HepG2 (cell line): ENCODE data around the gene DNAL4. TPM values are rescaled to one million over a fixed set of nuclear protein-coding genes. Genes with fewer than 3 reads are reported as not detected.

Experiments used
- CBX5 ChIP-seq: sonication (generic); formaldehyde crosslinking; IDR thresholded peaks from 2 replicates; pipeline ENCODE4 v1.4.0; 2020; ENCODE audit warnings: missing genetic modification reagents, borderline replicate concordance
- CCAR2 ChIP-seq: fragments of 200-400 bp; formaldehyde crosslinking; optimal IDR thresholded peaks from 2 replicates; pipeline ENCODE3; 2018; ENCODE audit warnings: low read depth, mild to moderate bottlenecking, low read length, moderate library complexity
- EZH2 ChIP-seq: conservative IDR thresholded peaks from 2 replicates; pipeline ENCODE4 v1.6.1; 2012; ENCODE audit warnings: mild to moderate bottlenecking, low read depth, low read length, moderate library complexity
- KAT8 ChIP-seq: IDR thresholded peaks from 2 replicates; pipeline ENCODE4 v1.6.1; 2016; ENCODE audit warnings: missing genetic modification reagents, missing compliant biosample characterization
- NBN ChIP-seq: fragments of 450-650 bp; conservative IDR thresholded peaks from 2 replicates; pipeline ENCODE4 v1.6.1; 2017
- SALL2 ChIP-seq: sonication (generic); formaldehyde crosslinking; IDR thresholded peaks from 2 replicates; pipeline ENCODE4 v1.8.1; 2023; ENCODE audit warnings: mild to moderate bottlenecking, missing genetic modification reagents, inconsistent platforms
- SETDB1 ChIP-seq: sonication (generic); formaldehyde crosslinking; IDR thresholded peaks from 2 replicates; pipeline ENCODE4 v1.5.1; 2020; ENCODE audit warnings: missing genetic modification reagents, mild to moderate bottlenecking, borderline replicate concordance
- SP1 ChIP-seq, 2 experiments: fragments of 450-650 bp in 1 of 2; sonication (generic) in 1 of 2; formaldehyde crosslinking in 1 of 2; IDR thresholded peaks; 2 replicates each; pipeline versions ENCODE4 v1.4.0 to v1.6.1; 2016 to 2020; ENCODE audit warnings: missing genetic modification reagents in 1 of 2
- THAP11 ChIP-seq: IDR thresholded peaks from 2 replicates; pipeline ENCODE4 v1.6.1; 2016; ENCODE audit warnings: missing biosample characterization, missing genetic modification reagents
- ZBTB33 ChIP-seq: sonication (generic); formaldehyde crosslinking; IDR thresholded peaks from 2 replicates; pipeline ENCODE4 v1.4.0; 2020; ENCODE audit warnings: missing genetic modification reagents
- ZNF317 ChIP-seq: sonication (generic); formaldehyde crosslinking; IDR thresholded peaks from 2 replicates; pipeline ENCODE4 v1.5.0; 2020; ENCODE audit warnings: mild to moderate bottlenecking, missing genetic modification reagents
- ZNF333 ChIP-seq: sonication (generic); formaldehyde crosslinking; IDR thresholded peaks from 2 replicates; pipeline ENCODE4 v1.4.0; 2020; ENCODE audit warnings: mild to moderate bottlenecking, missing genetic modification reagents, borderline replicate concordance
- ZNF83 ChIP-seq: sonication (generic); formaldehyde crosslinking; IDR thresholded peaks from 2 replicates; pipeline ENCODE4 v1.4.0; 2020; ENCODE audit warnings: missing genetic modification reagents, mild to moderate bottlenecking, borderline replicate concordance
- polyA plus RNA-seq, 8 experiments: library from polyadenylated mRNA; depleted of rRNA in 3 of 8; stranded (reverse) in 7 of 8; unstranded in 1 of 8; fragments of >200 nt; fragmentation: Illumina TruSeq in 4 of 8; extraction: Trizol in 4 of 8; gene quantifications; 2 replicates each; pipeline versions ENCODE4 v1.2.1 to v1.2.3, GENCODE V29; 2011 to 2016; ENCODE audit warnings: low read depth in 4 of 8, missing spikeins in 1 of 8, mixed read lengths in 1 of 8; ENCODE audit not compliant: insufficient read depth in 1 of 8
- total RNA-seq, 5 experiments: library from RNA; depleted of rRNA; stranded (reverse); fragments of >200 nt; fragmentation: Illumina TruSeq; extraction: Trizol; gene quantifications; 2 replicates each; pipeline ENCODE4 v1.2.3, GENCODE V29; 2016; ENCODE audit warnings: low read depth in 1 of 5
- TF ChIP-seq, protein P1 (sequence below): sonication (generic); formaldehyde crosslinking; IDR thresholded peaks from 2 replicates; pipeline ENCODE4 v1.5.1; 2020; ENCODE audit warnings: missing genetic modification reagents, mild to moderate bottlenecking, borderline replicate concordance
- TF ChIP-seq, protein P2 (sequence below), 2 experiments: sonication (generic) in 1 of 2; formaldehyde crosslinking in 1 of 2; IDR thresholded peaks; 2 replicates each; pipeline versions ENCODE4 v1.4.0 to v1.6.1; 2016 to 2020; ENCODE audit warnings: borderline replicate concordance in 1 of 2, low read depth in 1 of 2, mild to moderate bottlenecking in 1 of 2, missing genetic modification reagents in 1 of 2
- TF ChIP-seq, protein P3 (sequence below): sonication (generic); formaldehyde crosslinking; IDR thresholded peaks from 2 replicates; pipeline ENCODE4 v1.8.1; 2022; ENCODE audit warnings: mild to moderate bottlenecking, missing genetic modification reagents
- TF ChIP-seq, protein P4 (sequence below): sonication (generic); formaldehyde crosslinking; IDR thresholded peaks from 2 replicates; pipeline ENCODE4 v1.4.0; 2020; ENCODE audit warnings: missing genetic modification reagents

DNAL4 gene
- total and polyA plus RNA-seq, 2 of the 13 experiments (the other 11 are each of a cell fraction or from before 2014, with no cell fraction given) = 8.0 to 10.7 TPM

GRCh38 chr22:38824585-38824984 lies 30.6 kb upstream of the DNAL4 start (continued):
- TF ChIP-seq, protein P1, sequence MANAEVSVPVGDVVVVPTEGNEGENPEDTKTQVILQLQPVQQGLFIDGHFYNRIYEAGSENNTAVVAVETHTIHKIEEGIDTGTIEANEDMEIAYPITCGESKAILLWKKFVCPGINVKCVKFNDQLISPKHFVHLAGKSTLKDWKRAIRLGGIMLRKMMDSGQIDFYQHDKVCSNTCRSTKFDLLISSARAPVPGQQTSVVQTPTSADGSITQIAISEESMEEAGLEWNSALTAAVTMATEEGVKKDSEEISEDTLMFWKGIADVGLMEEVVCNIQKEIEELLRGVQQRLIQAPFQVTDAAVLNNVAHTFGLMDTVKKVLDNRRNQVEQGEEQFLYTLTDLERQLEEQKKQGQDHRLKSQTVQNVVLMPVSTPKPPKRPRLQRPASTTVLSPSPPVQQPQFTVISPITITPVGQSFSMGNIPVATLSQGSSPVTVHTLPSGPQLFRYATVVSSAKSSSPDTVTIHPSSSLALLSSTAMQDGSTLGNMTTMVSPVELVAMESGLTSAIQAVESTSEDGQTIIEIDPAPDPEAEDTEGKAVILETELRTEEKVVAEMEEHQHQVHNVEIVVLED = no peak
- TF ChIP-seq CBX5 (CRISPR knock-in tag) (no peak), KAT8 (CRISPR knock-in tag) (peak; percentile 70; the same call in 1 of the 2 replicates), SETDB1 (CRISPR knock-in tag) (no peak), ZNF83 (CRISPR knock-in tag) (no peak), CCAR2 (no peak), THAP11 (CRISPR knock-in tag) (0 out of 2 replicates have a peak, but pooled peaks have one; percentile 26), SP1 (IDR thresholded peaks at IDR 0.05) (no peak), SP1 (CRISPR knock-in tag; IDR thresholded peaks at IDR 0.05) (0 out of 2 replicates have a peak, but pooled peaks have one; percentile 30), ZBTB33 (CRISPR knock-in tag) (no peak), ZNF333 (CRISPR knock-in tag) (no peak), NBN (no peak), EZH2 (no peak), SALL2 (CRISPR knock-in tag) (no peak), ZNF317 (no peak)
- TF ChIP-seq, protein P2, sequence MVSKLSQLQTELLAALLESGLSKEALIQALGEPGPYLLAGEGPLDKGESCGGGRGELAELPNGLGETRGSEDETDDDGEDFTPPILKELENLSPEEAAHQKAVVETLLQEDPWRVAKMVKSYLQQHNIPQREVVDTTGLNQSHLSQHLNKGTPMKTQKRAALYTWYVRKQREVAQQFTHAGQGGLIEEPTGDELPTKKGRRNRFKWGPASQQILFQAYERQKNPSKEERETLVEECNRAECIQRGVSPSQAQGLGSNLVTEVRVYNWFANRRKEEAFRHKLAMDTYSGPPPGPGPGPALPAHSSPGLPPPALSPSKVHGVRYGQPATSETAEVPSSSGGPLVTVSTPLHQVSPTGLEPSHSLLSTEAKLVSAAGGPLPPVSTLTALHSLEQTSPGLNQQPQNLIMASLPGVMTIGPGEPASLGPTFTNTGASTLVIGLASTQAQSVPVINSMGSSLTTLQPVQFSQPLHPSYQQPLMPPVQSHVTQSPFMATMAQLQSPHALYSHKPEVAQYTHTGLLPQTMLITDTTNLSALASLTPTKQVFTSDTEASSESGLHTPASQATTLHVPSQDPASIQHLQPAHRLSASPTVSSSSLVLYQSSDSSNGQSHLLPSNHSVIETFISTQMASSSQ (IDR thresholded peaks at IDR 0.05; ENCODE audit: low read depth) = no peak
- TF ChIP-seq, protein P2 (CRISPR knock-in tag; IDR thresholded peaks at IDR 0.05; ENCODE audit: borderline replicate concordance) = no peak
- TF ChIP-seq, protein P3, sequence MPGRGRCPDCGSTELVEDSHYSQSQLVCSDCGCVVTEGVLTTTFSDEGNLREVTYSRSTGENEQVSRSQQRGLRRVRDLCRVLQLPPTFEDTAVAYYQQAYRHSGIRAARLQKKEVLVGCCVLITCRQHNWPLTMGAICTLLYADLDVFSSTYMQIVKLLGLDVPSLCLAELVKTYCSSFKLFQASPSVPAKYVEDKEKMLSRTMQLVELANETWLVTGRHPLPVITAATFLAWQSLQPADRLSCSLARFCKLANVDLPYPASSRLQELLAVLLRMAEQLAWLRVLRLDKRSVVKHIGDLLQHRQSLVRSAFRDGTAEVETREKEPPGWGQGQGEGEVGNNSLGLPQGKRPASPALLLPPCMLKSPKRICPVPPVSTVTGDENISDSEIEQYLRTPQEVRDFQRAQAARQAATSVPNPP (CRISPR knock-in tag) = no peak
- TF ChIP-seq, protein P4, sequence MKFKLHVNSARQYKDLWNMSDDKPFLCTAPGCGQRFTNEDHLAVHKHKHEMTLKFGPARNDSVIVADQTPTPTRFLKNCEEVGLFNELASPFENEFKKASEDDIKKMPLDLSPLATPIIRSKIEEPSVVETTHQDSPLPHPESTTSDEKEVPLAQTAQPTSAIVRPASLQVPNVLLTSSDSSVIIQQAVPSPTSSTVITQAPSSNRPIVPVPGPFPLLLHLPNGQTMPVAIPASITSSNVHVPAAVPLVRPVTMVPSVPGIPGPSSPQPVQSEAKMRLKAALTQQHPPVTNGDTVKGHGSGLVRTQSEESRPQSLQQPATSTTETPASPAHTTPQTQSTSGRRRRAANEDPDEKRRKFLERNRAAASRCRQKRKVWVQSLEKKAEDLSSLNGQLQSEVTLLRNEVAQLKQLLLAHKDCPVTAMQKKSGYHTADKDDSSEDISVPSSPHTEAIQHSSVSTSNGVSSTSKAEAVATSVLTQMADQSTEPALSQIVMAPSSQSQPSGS (CRISPR knock-in tag) = peak; percentile 76; the same call in 1 of the 2 replicates
